SK-N-SH (cell line): ENCODE measurements around the gene LBX1. TPM values are rescaled to one million over a fixed set of nuclear protein-coding genes. Genes with fewer than 3 reads are reported as not detected.

Experiments
- CTCF ChIA-PET: fragments of 300-600, 350-600 bp; formaldehyde crosslinking; extraction: SDS; loops from one replicate; lab custom pipeline; 2021; lab: Yijun Ruan, JAX
- POLR2A ChIA-PET: fragments of 350-600 bp; sonication (Branson Sonifier 250); formaldehyde crosslinking; extraction: SDS; loops from one replicate; lab custom pipeline; 2020; ENCODE audit warnings: antibody characterized with exemption, inconsistent platforms; lab: Yijun Ruan, JAX
- DNase-seq: peaks from one replicate; pipeline ENCODE4 v3.0.0; 2012
- H2AFZ ChIP-seq: fragments of 200-600 bp; sonication (generic); 2 replicates; pipeline ENCODE4 v1.8.1; 2016; ENCODE audit warnings: antibody characterized with exemption, mild to moderate bottlenecking, low read depth
- H3F3A ChIP-seq: fragments of 200-600 bp; sonication (generic); replicated peaks from 2 replicates; pipeline ENCODE3; 2016; ENCODE audit warnings: antibody characterized with exemption, mild to moderate bottlenecking; ENCODE audit not compliant: insufficient read depth
- H3K27ac ChIP-seq, 2 experiments: fragments of 200-500 bp in 1 of 2; fragments of 200-600 bp in 1 of 2; sonication (Bioruptor generic) in 1 of 2; sonication (generic), shearing (Covaris generic) in 1 of 2; 2 replicates each; pipeline versions ENCODE4 v1.5.1 to v1.6.1; 2014 to 2016; ENCODE audit warnings: low read depth in 2 of 2, inconsistent platforms in 1 of 2, low read length in 1 of 2, mild to moderate bottlenecking in 1 of 2, mixed read lengths in 1 of 2
- H3K27me3 ChIP-seq: fragments of 200-600 bp; sonication (generic), shearing (Covaris generic); 2 replicates; pipeline ENCODE4 v1.6.1; 2016; ENCODE audit warnings: mixed run types; ENCODE audit not compliant: insufficient read depth
- H3K36me3 ChIP-seq, 2 experiments: fragments of 200-500 bp in 1 of 2; fragments of 200-600 bp in 1 of 2; sonication (Bioruptor generic) in 1 of 2; sonication (generic) in 1 of 2; replicated peaks in 1 of 2; 2 replicates each; pipeline versions ENCODE3 to v1.5.1; 2014 to 2016; ENCODE audit warnings: low read length in 1 of 2, mild to moderate bottlenecking in 1 of 2; ENCODE audit not compliant: insufficient read depth in 2 of 2, control insufficient read depth in 1 of 2
- H3K4me1 ChIP-seq, 2 experiments: fragments of 200-500 bp in 1 of 2; fragments of 200-600 bp in 1 of 2; sonication (Bioruptor generic) in 1 of 2; sonication (generic), shearing (Covaris generic) in 1 of 2; 2 replicates each; pipeline versions ENCODE4 v1.5.1 to v1.6.1; 2014 to 2016; ENCODE audit warnings: low read depth in 1 of 2, low read length in 1 of 2, mixed run types in 1 of 2; ENCODE audit not compliant: insufficient read depth in 2 of 2, control insufficient read depth in 1 of 2
- H3K4me2 ChIP-seq: fragments of 200-600 bp; sonication (generic), shearing (Covaris generic); 2 replicates; pipeline ENCODE4 v1.6.1; 2017; ENCODE audit warnings: mixed run types
- H3K4me3 ChIP-seq, 2 experiments: fragments of 200-500 bp in 1 of 2; fragments of 200-600 bp in 1 of 2; sonication (Bioruptor generic) in 1 of 2; sonication (generic), shearing (Covaris generic) in 1 of 2; 2 replicates each; pipeline versions ENCODE4 v1.5.1 to v1.8.1; 2014 to 2016; ENCODE audit warnings: low read depth in 2 of 2, inconsistent platforms in 1 of 2, low read length in 1 of 2, mild to moderate bottlenecking in 1 of 2, mixed read lengths in 1 of 2, moderate library complexity in 1 of 2
- H3K79me2 ChIP-seq: fragments of 200-600 bp; sonication (generic); 2 replicates; pipeline ENCODE4 v1.8.1; 2017; ENCODE audit warnings: mild to moderate bottlenecking; ENCODE audit not compliant: insufficient read depth
- H3K9ac ChIP-seq: fragments of 200-600 bp; sonication (generic); 2 replicates; pipeline ENCODE4 v1.6.1; 2017; ENCODE audit warnings: mixed run types
- H3K9me2 ChIP-seq: fragments of 200-600 bp; sonication (generic); 2 replicates; pipeline ENCODE4 v1.6.1; 2017; ENCODE audit warnings: mixed run types
- H3K9me3 ChIP-seq: fragments of 200-600 bp; sonication (generic); 2 replicates; pipeline ENCODE4 v1.6.1; 2017; ENCODE audit warnings: mixed run types, mild to moderate bottlenecking, moderate library complexity
- H4K20me1 ChIP-seq: fragments of 200-600 bp; sonication (generic); 2 replicates; pipeline ENCODE4 v1.6.1; 2017; ENCODE audit warnings: mild to moderate bottlenecking, mixed run types; ENCODE audit not compliant: insufficient read depth
- CHD2 ChIP-seq: fragments of 150-350 bp; IDR thresholded peaks from 2 replicates; pipeline ENCODE4 v1.6.1; 2018; ENCODE audit warnings: low read length; ENCODE audit not compliant: partially characterized antibody
- MXI1 ChIP-seq: IDR thresholded peaks from 2 replicates; pipeline ENCODE4 v1.6.1; 2012; ENCODE audit warnings: mild to moderate bottlenecking, low read depth, low read length, improper control_type of control experiment
- NRF1 ChIP-seq: IDR thresholded peaks from 2 replicates; pipeline ENCODE4 v1.6.1; 2012; ENCODE audit warnings: low read depth, mild to moderate bottlenecking, low read length
- RAD21 ChIP-seq: IDR thresholded peaks from 2 replicates; pipeline ENCODE4 v1.6.1; 2012; ENCODE audit warnings: mild to moderate bottlenecking, low read length
- RFX5 ChIP-seq: IDR thresholded peaks from 2 replicates; pipeline ENCODE4 v1.6.1; 2012; ENCODE audit warnings: mild to moderate bottlenecking, improper control_type of control experiment, low read length
- TCF12 ChIP-seq: IDR thresholded peaks from 2 replicates; pipeline ENCODE4 v1.4.0; 2012
- TEAD4 ChIP-seq: IDR thresholded peaks from 2 replicates; pipeline ENCODE4 v1.4.0; 2012; ENCODE audit warnings: mild to moderate bottlenecking, borderline replicate concordance; ENCODE audit not compliant: insufficient read depth
- WGBS: methylation state at CpG from one replicate; pipeline ENCODE4 v1.1.6; 2017; ENCODE audit warnings: low lambda C conversion rate; 5-methylcytosine and 5-hydroxymethylcytosine counted together
- polyA plus RNA-seq, 3 experiments: library from polyadenylated mRNA; depleted of rRNA; stranded (reverse); fragments of >200 nt; gene quantifications; 2 replicates each; pipeline ENCODE4 v1.2.3, GENCODE V29; 2012
- TF ChIP-seq, protein P1 (sequence below): IDR thresholded peaks from 2 replicates; pipeline ENCODE4; 2012
- TF ChIP-seq, protein P2 (sequence below): IDR thresholded peaks from 2 replicates; pipeline ENCODE4 v1.4.0; 2012; ENCODE audit warnings: low read depth, borderline replicate concordance
- TF ChIP-seq, protein P3 (sequence below): fragments of 150-350 bp; IDR thresholded peaks from 2 replicates; pipeline ENCODE4 v1.6.1; 2017; ENCODE audit warnings: antibody characterized with exemption, low read length, low read depth, borderline replicate concordance

LBX1 gene
- polyA plus RNA-seq, 1 of the 3 experiments (the other 2 are of a cell fraction) = not detected

DNA sequence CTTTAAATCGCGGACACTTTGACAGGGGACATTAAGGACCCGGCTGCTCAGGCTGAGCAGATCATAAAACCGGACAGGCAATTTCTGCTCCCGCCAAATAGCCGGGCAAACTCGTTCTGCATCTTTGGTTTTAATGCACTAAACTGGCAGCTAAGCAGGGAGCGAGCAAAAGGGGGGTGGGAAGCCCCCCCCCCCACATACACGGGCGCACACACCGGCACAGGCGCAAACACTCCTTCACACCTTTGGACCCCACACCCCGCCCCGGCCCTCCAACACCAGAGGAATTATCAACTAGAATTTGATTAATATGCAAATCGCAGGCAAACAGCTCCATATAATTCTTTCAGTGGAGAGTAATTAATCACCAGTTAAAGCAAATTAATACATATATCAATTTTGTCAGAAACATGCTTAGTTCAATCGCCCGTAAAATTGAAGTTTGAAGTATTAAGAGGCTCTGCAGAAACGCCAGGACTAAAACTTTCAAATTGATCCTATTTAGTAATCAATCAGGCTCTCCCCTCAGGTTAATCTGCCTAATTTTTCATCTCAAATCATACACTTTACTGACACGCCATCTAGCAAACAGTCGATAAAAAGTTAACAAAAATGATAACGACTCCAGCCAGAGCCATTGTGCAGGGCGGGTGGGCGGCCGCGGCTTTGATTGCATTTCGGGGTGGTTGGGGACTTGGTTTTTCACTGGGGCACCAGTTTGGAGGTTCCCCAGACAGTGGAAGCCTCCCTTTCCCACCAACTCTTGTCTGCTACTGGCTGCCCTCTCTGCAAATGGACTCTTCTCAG is 9.9 kb downstream of the LBX1 start:
- no peak overlapping the region for H3K27ac ChIP-seq
- no peak overlapping the region for H3K4me2 ChIP-seq
- H3K9me3 ChIP-seq = no peaks in the 10 kb centered on the region
- 43% methylated on average over 26 of the region's 26 CpGs for WGBS
- H3K27me3 ChIP-seq = peaks cover 92% of the 10 kb centered on the region
- no peak overlapping the region for H3K9ac ChIP-seq
- no peaks in the 10 kb centered on the region for H3K36me3 ChIP-seq
- H4K20me1 ChIP-seq = 0 out of 2 replicates have a peak, but pooled peaks cover 4% of the 10 kb centered on the region
- H2AFZ ChIP-seq = no peak overlapping the region
- POLR2A ChIA-PET = no interaction called here
- H3K4me3 ChIP-seq = no peak overlapping the region
- peaks cover 0 to 39% of the 10 kb centered on the region in 2 experiments; a peak in 2 of 4 replicates for H3K4me1 ChIP-seq
- no peak for DNase-seq
- no peaks in the 10 kb centered on the region for H3F3A ChIP-seq
- H3K9me2 ChIP-seq = no peaks in the 10 kb centered on the region
- CTCF ChIA-PET = interaction anchor here (0.9 to 12.5 kb wide), 14 partner anchors 9 to 383 kb away, joined by 3 to 164 read pairs (median 6); partner anchors contain the start of gene LBX1
- no peaks in the 10 kb centered on the region for H3K79me2 ChIP-seq
- TF ChIP-seq, protein P1, sequence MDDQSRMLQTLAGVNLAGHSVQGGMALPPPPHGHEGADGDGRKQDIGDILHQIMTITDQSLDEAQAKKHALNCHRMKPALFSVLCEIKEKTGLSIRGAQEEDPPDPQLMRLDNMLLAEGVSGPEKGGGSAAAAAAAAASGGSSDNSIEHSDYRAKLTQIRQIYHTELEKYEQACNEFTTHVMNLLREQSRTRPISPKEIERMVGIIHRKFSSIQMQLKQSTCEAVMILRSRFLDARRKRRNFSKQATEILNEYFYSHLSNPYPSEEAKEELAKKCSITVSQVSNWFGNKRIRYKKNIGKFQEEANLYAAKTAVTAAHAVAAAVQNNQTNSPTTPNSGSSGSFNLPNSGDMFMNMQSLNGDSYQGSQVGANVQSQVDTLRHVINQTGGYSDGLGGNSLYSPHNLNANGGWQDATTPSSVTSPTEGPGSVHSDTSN = no peak
- TF ChIP-seq NRF1 (no peak), TEAD4 (no peak), MXI1 (no peak), RAD21 (no peak), RFX5 (no peak)
- TF ChIP-seq, protein P2, sequence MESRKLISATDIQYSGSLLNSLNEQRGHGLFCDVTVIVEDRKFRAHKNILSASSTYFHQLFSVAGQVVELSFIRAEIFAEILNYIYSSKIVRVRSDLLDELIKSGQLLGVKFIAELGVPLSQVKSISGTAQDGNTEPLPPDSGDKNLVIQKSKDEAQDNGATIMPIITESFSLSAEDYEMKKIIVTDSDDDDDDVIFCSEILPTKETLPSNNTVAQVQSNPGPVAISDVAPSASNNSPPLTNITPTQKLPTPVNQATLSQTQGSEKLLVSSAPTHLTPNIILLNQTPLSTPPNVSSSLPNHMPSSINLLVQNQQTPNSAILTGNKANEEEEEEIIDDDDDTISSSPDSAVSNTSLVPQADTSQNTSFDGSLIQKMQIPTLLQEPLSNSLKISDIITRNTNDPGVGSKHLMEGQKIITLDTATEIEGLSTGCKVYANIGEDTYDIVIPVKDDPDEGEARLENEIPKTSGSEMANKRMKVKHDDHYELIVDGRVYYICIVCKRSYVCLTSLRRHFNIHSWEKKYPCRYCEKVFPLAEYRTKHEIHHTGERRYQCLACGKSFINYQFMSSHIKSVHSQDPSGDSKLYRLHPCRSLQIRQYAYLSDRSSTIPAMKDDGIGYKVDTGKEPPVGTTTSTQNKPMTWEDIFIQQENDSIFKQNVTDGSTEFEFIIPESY = no peak
- TF ChIP-seq, protein P3, sequence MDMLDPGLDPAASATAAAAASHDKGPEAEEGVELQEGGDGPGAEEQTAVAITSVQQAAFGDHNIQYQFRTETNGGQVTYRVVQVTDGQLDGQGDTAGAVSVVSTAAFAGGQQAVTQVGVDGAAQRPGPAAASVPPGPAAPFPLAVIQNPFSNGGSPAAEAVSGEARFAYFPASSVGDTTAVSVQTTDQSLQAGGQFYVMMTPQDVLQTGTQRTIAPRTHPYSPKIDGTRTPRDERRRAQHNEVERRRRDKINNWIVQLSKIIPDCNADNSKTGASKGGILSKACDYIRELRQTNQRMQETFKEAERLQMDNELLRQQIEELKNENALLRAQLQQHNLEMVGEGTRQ = no peak

DNA sequence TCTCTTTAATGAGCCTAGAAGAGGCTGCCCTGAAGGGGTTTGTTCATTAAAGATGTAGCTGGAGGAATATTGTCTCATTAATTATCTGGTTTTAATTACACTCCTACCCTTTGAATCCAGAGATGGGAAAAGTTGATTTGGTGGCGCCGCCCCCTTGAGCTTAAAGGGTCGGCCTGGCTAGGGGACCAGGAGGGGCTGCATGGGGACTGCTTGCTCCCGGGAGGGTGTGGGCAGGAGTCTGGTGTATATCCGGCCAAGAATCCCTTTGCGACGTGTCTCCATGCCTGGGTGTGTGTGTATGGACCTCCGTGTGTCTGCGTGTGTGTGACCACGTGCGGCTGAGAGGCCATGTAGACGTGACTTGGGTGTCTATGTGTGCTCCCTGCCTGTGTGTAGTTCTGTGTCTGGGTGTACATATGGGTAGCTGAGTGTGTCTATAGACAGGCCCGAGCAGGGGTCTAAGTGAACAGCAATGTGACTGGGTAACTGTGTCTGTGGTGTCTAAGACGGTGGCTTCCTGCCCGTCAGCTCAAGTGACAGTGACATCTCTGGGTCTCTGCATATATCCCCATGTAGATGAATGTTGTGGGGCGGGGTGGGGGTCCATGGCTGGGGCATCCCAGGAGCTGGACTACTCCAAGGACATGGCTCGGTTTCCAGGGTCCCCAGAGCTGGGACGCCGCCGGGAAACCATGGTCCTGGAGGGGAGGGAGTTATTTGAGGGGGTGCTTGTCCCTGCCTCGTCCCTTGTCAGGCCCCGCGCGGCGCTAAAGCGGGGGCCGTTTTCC is 10.7 kb downstream of the LBX1 start:
- no peaks in the 10 kb centered on the region for H3F3A ChIP-seq
- H3K4me1 ChIP-seq = peaks cover 0 to 43% of the 10 kb centered on the region in 2 experiments; a peak in 2 of 4 replicates
- H3K4me2 ChIP-seq = no peak overlapping the region
- 0 out of 2 replicates have a peak, but pooled peaks cover 4% of the 10 kb centered on the region for H4K20me1 ChIP-seq
- H3K9me2 ChIP-seq = no peaks in the 10 kb centered on the region
- ChIA-PET POLR2A (no interaction called here), CTCF (interaction anchor here (0.8 to 12.5 kb wide), 19 partner anchors 10 to 604 kb away, joined by 3 to 164 read pairs (median 4); partner anchors contain the start of gene LBX1)
- no peak overlapping the region for H2AFZ ChIP-seq
- DNase-seq = peak; percentile 47
- no peaks in the 10 kb centered on the region for H3K9me3 ChIP-seq
- H3K27ac ChIP-seq = no peak overlapping the region
- H3K79me2 ChIP-seq = no peaks in the 10 kb centered on the region
- WGBS = 20% methylated on average over 10 of the region's 27 CpGs
- no peaks in the 10 kb centered on the region for H3K36me3 ChIP-seq
- peaks cover 86% of the 10 kb centered on the region for H3K27me3 ChIP-seq
- TF ChIP-seq, protein P2 = no peak
- TF ChIP-seq TCF12 (no peak), CHD2 (no peak)
- H3K9ac ChIP-seq = no peak overlapping the region
- no peak overlapping the region for H3K4me3 ChIP-seq
